GM23248 (cell line): Measurements from ENCODE around the gene ATP2B3. TPM values are rescaled to one million over a fixed set of nuclear protein-coding genes. Genes with fewer than 3 reads are reported as not detected.

Source experiments
- DNase-seq: peaks from one replicate; pipeline ENCODE4 v3.0.0-alpha.2; 2015
- H2AFZ ChIP-seq: fragments of 200-600 bp; sonication (generic); 2 replicates; pipeline ENCODE4 v1.6.1; 2016; ENCODE audit warnings: antibody characterized with exemption
- H3F3A ChIP-seq: fragments of 200-600 bp; sonication (generic); 2 replicates; pipeline ENCODE4 v1.6.1; 2016; ENCODE audit warnings: mild to moderate bottlenecking, antibody characterized with exemption, mixed run types; ENCODE audit not compliant: insufficient read depth
- H3K27ac ChIP-seq: fragments of 200-600 bp; sonication (generic); 2 replicates; pipeline ENCODE4 v1.5.1; 2016; ENCODE audit warnings: mild to moderate bottlenecking
- H3K27me3 ChIP-seq: fragments of 200-600 bp; sonication (generic); replicated peaks from 2 replicates; pipeline ENCODE4 v1.6.1; 2016; ENCODE audit warnings: mild to moderate bottlenecking; ENCODE audit not compliant: insufficient read depth
- H3K36me3 ChIP-seq: fragments of 200-600 bp; sonication (generic); 2 replicates; pipeline ENCODE4 v1.6.1; 2016; ENCODE audit warnings: low read depth, mild to moderate bottlenecking
- H3K4me1 ChIP-seq: fragments of 200-600 bp; sonication (generic); 2 replicates; pipeline ENCODE4 v1.6.1; 2016; ENCODE audit warnings: mild to moderate bottlenecking; ENCODE audit not compliant: insufficient read depth
- H3K4me2 ChIP-seq: fragments of 200-600 bp; sonication (generic); one replicate; pipeline ENCODE4 v1.6.1; 2016; ENCODE audit warnings: mild to moderate bottlenecking; ENCODE audit not compliant: unreplicated experiment
- H3K4me3 ChIP-seq: fragments of 200-600 bp; sonication (generic); 2 replicates; pipeline ENCODE4 v1.5.1; 2016; ENCODE audit warnings: mild to moderate bottlenecking
- H3K79me2 ChIP-seq: fragments of 200-600 bp; sonication (generic); 2 replicates; pipeline ENCODE4 v1.6.1; 2016; ENCODE audit warnings: mild to moderate bottlenecking; ENCODE audit not compliant: insufficient read depth
- H3K9ac ChIP-seq: fragments of 200-600 bp; sonication (generic); 2 replicates; pipeline ENCODE4 v1.6.1; 2016; ENCODE audit warnings: mild to moderate bottlenecking
- H3K9me2 ChIP-seq: fragments of 200-600 bp; sonication (generic); 2 replicates; pipeline ENCODE4 v1.6.1; 2016; ENCODE audit warnings: mixed run types, mild to moderate bottlenecking, moderate library complexity; ENCODE audit not compliant: insufficient read depth
- H3K9me3 ChIP-seq: fragments of 200-600 bp; sonication (generic); one replicate; pipeline ENCODE4 v1.6.1; 2017; ENCODE audit warnings: low read depth
- H4K20me1 ChIP-seq: fragments of 200-600 bp; sonication (generic); 2 replicates; pipeline ENCODE4 v1.6.0; 2016; ENCODE audit not compliant: insufficient read depth
- EZH2 ChIP-seq: fragments of 200-600 bp; sonication (generic); IDR thresholded peaks from 2 replicates; pipeline ENCODE4 v1.6.1; 2018; ENCODE audit warnings: antibody characterized with exemption, mild to moderate bottlenecking; ENCODE audit not compliant: insufficient read depth, poor library complexity, severe bottlenecking
- EZH2phosphoT487 ChIP-seq: fragments of 200-600 bp; sonication (generic); IDR thresholded peaks from 2 replicates; pipeline ENCODE4 v1.6.1; 2018; ENCODE audit warnings: antibody characterized with exemption, moderate library complexity, mild to moderate bottlenecking, low read depth; ENCODE audit not compliant: insufficient read depth
- WGBS, 2 experiments: methylation state at CpG; one replicate each; pipeline ENCODE4 v1.1.6; 2015 to 2017; ENCODE audit warnings: low lambda C conversion rate in 2 of 2, low coverage in 1 of 2; ENCODE audit errors: missing lambda C conversion rate in 2 of 2; 5-methylcytosine and 5-hydroxymethylcytosine counted together
- in situ Hi-C: fragments of 300-500 bp; cut with MboI; formaldehyde crosslinking; loops from 2 replicates; pipeline ENCODE4 v1.15.0; 2020
- polyA plus RNA-seq: library from polyadenylated mRNA; unstranded; fragments of >200 nt; fragmentation: Nextera tagmentation; extraction: Ambion mirVana; gene quantifications from 2 replicates; pipeline ENCODE4 v1.2.1, GENCODE V29; 2016
- total RNA-seq: library from RNA; depleted of rRNA; stranded (reverse); fragments of >200 nt; shearing (Covaris generic); gene quantifications from 2 replicates; pipeline ENCODE4 v1.2.3, GENCODE V29; 2014

Gene ATP2B3
- total and polyA plus RNA-seq, 2 experiments from 2014 or later = not detected

GRCh38 chrX:153527208-153527607 is 9.8 kb downstream of the ATP2B3 start:
- Histone ChIP-seq H3K79me2 (no peaks in the 10 kb centered on the region), H3K4me3 (no peak overlapping the region), H3K9ac (no peak overlapping the region), H3K4me1 (no peaks in the 10 kb centered on the region), H3K27ac (no peak overlapping the region), H3K27me3 (no peaks in the 10 kb centered on the region), H3F3A (no peaks in the 10 kb centered on the region), H2AFZ (no peak overlapping the region), H3K36me3 (no peaks in the 10 kb centered on the region), H3K9me3 (no peaks in the 10 kb centered on the region), H4K20me1 (no peaks in the 10 kb centered on the region), H3K9me2 (no peaks in the 10 kb centered on the region), H3K4me2 (no peak overlapping the region)
- WGBS, 2 experiments = 20 to 39% methylated on average over 2 to 8 of the region's 15 CpGs
- no peak for DNase-seq
- in situ Hi-C loops = no loop called here
- no peak for TF ChIP-seq EZH2
- TF ChIP-seq EZH2phosphoT487 = no peak

- DNase-seq = no peak
- H4K20me1 ChIP-seq = no peaks in the 10 kb centered on the region
- in situ Hi-C loops = no loop called here
- H3K79me2 ChIP-seq = no peaks in the 10 kb centered on the region
- no peaks in the 10 kb centered on the region for H3K9me2 ChIP-seq
- H3K9ac ChIP-seq = no peak overlapping the region
- H3K4me2 ChIP-seq = no peak overlapping the region
- H3K27ac ChIP-seq = no peak overlapping the region
- no peak overlapping the region for H3K4me3 ChIP-seq
- no peaks in the 10 kb centered on the region for H3K9me3 ChIP-seq
- no peaks in the 10 kb centered on the region for H3K36me3 ChIP-seq
- no peak overlapping the region for H2AFZ ChIP-seq
- no peaks in the 10 kb centered on the region for H3K27me3 ChIP-seq
- 69 to 79% methylated on average over 8 to 18 of the region's 20 CpGs for WGBS, 2 experiments
- H3K4me1 ChIP-seq = no peaks in the 10 kb centered on the region
- TF ChIP-seq EZH2 (no peak), EZH2phosphoT487 (no peak)
- no peaks in the 10 kb centered on the region for H3F3A ChIP-seq
These were observed 13.1 kb downstream of the ATP2B3 start for GRCh38 chrX:153530411-153531129.

GRCh38 chrX:153533091-153533490 is 15.6 kb downstream of the ATP2B3 start:
- Histone ChIP-seq H3K9ac (no peak overlapping the region), H3K4me3 (no peak overlapping the region), H3K9me2 (no peaks in the 10 kb centered on the region), H3K4me2 (no peak overlapping the region), H3K27ac (no peak overlapping the region), H3K79me2 (no peaks in the 10 kb centered on the region), H3K36me3 (no peaks in the 10 kb centered on the region), H3K9me3 (no peaks in the 10 kb centered on the region), H3K27me3 (no peaks in the 10 kb centered on the region), H4K20me1 (no peaks in the 10 kb centered on the region), H3K4me1 (no peaks in the 10 kb centered on the region), H3F3A (no peaks in the 10 kb centered on the region), H2AFZ (no peak overlapping the region)
- no peak for TF ChIP-seq EZH2phosphoT487
- no peak for TF ChIP-seq EZH2
- in situ Hi-C loops = no loop called here
- WGBS, 2 experiments = 95 to 96% methylated on average over 9 to 15 of the region's 15 CpGs
- DNase-seq = no peak

GRCh38 chrX:153537080-153537479 is 19.6 kb downstream of the ATP2B3 start:
- H3K27ac ChIP-seq = no peak overlapping the region
- H3K4me1 ChIP-seq = no peaks in the 10 kb centered on the region
- no peak overlapping the region for H3K4me3 ChIP-seq
- H2AFZ ChIP-seq = no peak overlapping the region
- no peaks in the 10 kb centered on the region for H3K79me2 ChIP-seq
- H4K20me1 ChIP-seq = no peaks in the 10 kb centered on the region
- no peaks in the 10 kb centered on the region for H3F3A ChIP-seq
- no peaks in the 10 kb centered on the region for H3K9me2 ChIP-seq
- WGBS, 2 experiments = 51 to 70% methylated on average over 5 to 10 of the region's 11 CpGs
- no peak overlapping the region for H3K4me2 ChIP-seq
- H3K9ac ChIP-seq = no peak overlapping the region
- DNase-seq = no peak
- no peaks in the 10 kb centered on the region for H3K9me3 ChIP-seq
- TF ChIP-seq EZH2phosphoT487 = no peak
- TF ChIP-seq EZH2 = no peak
- no peaks in the 10 kb centered on the region for H3K36me3 ChIP-seq
- in situ Hi-C loops = no loop called here
- no peaks in the 10 kb centered on the region for H3K27me3 ChIP-seq
